ENCODE results near the gene PDLIM1.
"Not testable (repeated sequence)": the region's sequence is repeated elsewhere in the genome, so short reads cannot be mapped to it uniquely, and the experiment has no call there.

Gene PDLIM1

DNA sequence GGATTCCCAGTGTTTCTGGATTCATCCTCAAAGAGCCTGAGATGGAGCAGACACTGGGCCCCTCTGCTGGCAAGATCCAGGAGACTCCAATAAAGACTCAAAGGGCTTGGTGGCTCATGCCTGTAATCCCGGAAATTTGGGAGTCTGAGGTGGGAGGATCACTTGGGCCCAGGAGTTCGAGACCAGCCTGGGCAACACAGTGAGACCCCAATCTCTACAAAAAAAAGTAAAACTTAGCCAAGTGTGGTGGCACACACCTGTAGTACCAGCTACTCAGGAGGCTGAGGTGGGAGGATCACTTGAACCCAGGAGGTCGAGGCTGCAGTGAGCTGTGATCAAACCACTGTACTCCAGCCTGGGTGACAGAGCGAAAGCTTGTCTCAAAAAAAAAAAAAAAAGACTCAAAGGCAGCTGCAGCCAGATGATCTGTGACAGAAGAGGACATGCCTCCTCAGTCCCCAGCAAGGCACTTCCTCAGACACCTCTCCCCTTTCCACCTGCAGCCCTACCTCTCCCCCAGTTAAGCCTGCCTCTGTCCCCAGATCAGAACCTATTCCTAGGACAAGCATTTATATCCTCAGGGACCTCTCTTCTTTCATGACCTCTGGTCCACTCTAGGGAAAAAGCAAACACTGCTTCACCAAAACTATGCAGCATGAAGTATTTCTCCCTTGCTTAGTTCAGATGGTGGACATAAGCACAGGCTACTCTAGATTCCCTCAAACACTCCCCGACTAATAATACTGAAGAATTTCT lies 27.9 kb downstream of the PDLIM1 start:
- FAIRE-seq, result no peak

DNA sequence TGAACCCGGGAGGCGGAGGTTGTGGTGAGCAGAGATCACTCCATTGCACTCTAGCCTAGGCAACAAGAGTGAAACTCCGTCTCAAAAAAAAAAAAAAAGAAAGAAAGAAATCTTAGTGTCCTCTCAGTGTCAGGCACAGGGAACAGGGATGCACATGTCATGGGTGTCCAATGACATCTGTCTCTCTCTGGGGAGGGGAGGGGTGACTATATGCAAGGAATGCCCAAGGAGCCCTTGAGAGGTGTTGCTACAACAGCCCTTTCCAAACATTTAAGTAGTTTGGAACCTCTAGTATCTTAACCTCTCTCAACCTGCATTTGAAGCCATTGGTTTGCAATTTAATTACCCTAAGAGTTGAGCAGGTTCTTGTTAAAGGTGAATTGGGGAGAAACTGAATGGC lies 28.9 kb downstream of the PDLIM1 start:
- no peak for FAIRE-seq

DNA sequence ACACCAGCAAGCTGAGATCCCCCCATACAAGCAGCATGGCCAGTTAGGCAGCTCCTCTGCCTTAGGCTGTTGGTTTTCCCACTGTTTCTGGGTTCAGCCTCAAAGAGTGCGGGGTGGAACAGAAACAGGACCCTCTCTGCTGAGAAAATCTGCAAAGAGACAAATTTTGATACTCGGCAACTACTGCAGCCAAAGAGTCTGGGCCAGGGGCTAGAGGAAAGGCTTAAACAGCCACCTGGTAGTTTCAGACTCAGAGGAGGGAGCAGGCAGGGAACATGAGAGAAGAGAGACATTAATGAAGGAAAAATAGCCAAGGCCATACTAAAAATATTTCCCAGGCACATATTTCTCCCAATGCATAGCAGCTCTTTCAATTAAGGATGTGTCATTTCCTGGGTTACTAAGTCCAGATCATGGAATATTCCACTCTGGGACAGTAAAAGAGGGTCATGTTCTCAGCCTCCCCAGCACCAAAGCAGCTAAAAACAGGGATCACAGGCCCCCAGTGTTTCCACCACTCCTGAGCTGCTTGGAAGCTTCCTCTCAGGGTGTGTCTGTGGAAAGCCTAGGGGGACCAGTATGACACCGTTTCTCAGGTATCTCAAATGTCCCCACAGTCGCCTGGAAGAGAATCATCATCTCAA lies 29.8 kb downstream of the PDLIM1 start:
- no peak for FAIRE-seq

DNA sequence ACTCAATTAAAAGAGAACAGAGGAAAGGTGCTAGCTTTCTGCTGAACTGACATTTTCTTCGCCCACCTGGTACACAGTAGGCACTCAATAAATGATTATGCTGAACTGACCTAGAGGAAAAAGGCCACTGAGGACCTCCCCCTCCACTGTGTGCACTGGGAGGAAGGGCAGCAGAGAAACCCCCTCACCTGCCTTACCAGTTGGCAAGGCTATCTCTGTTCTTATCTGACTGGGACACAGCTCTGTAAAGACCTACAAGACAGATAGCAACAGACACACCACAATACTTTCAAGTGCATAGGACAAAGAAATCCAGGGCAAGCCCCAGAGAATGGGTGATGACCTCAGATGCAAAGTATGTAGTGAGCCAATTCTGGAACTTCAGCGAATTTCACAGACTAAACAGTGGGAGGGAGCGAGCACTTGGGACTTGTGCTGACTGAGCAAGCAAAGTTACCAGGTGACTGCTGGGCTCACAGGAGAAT lies 30.4 kb downstream of the PDLIM1 start:
- no peak for FAIRE-seq

DNA sequence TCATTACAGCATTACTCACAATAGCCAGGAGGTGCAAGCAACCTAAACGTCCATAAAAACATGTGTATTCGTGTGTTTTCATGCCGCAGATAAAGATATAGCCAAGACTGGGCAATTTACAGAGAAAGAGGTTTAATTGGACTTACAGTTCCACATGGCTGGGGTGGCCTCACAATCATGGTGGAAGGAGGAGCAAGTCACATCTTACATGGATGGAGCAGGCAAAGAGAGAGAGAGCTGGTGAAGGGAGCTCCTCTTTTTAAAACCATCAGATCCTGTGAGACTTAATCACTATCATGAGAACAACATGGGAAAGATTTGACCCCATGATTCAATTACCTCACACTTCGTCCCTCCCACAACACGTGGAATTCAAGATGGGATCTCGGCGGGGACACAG lies 33.0 kb downstream of the PDLIM1 start:
- no peak for FAIRE-seq

DNA sequence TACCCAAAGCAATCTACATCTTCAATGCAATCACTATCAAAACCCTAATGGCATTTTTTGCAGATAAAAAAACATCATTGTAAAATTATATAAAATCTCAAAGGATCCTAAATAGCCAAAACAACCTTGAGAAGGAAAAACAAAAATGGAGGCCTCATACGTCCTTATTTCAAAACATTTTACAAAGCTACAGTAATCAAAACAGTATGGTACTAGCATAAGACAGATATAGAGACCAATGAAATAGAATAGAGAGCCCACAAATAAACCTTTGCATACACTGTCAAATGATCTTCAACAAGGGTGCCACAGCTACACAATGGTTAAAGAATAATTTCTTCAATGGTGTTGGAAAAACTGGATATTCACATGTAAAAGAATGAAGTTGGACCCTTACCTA lies 34.5 kb downstream of the PDLIM1 start:
- FAIRE-seq, result no peak

DNA sequence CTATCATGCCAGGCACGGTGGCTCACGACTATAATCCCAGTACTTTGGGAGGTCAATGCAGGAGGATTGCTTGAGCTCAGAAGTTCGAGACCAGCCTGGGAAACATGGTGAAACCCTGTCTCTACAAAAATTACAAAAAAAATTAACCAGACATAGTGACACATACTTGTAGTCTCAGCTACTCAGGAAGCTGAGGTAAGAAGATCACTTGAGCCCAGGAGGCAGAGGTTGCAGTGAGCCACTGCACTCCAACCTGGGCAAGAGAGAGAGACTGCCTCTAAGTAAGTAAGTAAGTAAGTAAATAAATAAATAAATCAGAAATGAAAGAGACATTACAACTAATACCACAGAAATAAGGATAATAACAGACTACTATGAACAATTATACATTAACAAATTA lies 36.2 kb downstream of the PDLIM1 start:
- no peak for FAIRE-seq

DNA sequence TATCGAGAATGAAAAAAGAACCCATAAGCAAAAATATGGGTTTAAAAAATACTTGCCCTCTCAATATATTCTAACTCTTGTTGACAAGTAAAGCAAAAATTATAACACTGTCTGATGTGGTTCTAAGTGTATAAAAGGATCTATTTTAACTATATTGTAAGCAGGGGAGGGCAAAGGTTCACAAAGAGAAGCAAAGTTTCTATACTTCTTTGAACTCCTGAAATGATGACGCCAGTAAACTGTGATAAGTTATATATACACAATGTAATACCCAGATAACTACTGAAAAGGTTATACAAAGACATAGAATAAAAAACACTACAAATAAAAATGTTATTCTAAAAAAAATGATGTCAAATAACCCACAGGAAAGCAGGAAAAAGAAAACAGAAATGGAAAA lies 37.1 kb downstream of the PDLIM1 start:
- FAIRE-seq, result no peak

DNA sequence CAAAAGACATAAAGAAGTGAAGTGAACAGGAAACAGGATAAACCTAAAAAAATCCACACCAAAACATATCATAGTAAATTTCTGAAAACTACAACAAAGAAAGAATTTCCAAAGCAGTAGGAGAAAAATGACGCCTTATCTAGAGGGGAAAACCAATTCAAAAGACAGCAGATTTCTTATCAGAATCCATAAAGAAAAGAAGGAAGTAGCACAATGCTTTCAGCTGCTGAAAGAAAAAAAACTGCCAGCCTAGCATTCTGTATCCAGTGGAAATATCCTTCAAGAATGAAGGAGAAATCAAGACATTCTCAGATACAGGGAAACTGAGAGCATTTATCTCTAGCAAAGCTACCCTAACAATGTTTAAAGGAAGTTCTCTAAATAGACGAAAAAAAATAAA lies 37.8 kb downstream of the PDLIM1 start:
- no peak for FAIRE-seq

DNA sequence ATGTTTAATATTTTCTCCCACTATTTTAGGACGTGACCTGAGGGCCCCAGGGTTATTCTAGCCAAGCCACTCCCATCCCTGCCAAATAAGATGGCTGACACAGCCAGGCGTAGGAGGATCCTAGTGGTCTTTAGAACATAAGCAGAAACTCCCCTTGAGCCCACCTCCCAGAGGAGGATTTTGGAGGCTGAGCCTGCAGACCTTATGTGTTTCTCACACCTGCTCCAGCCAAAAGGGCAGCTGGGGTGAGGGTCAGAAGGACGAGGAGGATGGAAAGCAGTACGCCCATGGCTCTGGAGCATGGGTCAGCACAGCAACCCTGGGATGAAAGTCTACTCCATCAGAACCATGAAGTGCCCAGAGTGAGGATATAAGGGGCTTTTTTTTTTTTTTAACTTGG lies 39.9 kb downstream of the PDLIM1 start:
- FAIRE-seq, result no peak

DNA sequence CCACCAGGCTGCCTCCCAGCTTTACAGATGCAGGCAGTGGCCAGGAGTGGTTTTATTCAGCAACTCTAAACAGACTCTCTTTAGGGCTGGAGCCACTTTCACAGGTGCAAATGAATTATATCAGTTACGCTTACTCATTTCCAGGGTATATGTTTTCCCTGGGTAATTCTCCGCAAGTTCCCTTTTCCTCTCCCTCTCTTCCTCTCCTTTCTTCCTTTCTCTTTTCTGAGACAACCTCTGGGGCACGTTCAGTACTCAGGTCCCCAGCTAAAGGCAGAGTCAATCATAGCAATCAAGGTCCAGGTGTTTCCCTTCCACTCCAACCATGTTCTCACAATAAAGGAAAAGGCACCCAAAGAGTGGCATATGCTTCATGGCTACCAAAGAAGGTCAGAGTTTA lies 41.3 kb downstream of the PDLIM1 start:
- no peak for FAIRE-seq

DNA sequence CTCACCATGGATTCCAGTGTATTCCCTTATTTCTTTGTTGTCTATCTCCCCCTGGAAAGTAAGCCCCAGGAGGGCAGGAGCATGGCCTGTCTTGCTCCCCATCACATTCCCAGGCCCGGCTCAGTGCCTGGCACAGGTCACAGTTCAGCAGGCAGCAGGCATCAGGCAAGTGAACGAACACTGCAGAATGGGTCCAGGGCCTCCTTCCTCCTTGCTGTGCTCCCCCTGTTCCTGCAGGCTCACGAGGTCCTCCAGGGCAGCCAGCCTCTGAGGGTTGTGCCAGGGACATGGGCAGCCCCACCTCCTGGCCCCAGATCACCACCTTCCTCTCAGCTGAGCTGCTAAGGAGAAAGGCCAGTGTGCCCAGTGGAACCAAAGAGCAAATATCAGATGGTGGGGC lies 41.8 kb downstream of the PDLIM1 start:
- FAIRE-seq, result no peak

DNA sequence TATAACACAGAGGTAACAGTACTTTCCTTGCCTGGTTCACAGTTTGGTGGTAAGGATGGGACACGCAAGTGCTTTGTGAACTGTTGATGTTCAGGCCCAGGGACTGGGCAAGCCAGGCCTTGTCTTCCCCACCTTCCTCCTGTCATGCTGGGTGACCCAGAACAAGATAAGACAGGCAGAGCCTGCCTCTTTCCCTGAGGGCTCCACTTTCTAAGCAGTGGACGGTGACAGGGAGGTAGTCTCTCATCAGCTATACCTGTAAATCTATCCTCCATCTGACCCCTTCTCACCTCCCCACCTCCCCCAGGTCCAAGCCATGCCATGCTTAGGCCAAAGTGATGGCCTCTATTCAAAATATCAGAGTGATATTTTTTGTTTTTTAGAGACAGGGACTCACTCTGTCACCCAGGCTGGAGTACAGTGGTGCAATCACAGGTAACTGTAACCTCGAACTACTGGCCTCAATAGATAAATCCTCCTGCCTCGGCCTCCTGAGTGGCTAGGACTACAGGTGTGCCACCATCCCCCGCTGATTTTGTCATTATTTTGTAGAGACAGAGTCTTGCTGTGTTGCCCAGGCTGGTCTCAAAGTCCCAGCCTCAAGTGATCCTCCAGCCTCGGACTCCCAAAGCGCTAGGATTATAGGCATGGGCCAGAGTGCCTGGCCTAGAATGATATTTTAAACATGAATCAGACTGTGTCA lies 42.8 kb downstream of the PDLIM1 start:
- no peak for FAIRE-seq

DNA sequence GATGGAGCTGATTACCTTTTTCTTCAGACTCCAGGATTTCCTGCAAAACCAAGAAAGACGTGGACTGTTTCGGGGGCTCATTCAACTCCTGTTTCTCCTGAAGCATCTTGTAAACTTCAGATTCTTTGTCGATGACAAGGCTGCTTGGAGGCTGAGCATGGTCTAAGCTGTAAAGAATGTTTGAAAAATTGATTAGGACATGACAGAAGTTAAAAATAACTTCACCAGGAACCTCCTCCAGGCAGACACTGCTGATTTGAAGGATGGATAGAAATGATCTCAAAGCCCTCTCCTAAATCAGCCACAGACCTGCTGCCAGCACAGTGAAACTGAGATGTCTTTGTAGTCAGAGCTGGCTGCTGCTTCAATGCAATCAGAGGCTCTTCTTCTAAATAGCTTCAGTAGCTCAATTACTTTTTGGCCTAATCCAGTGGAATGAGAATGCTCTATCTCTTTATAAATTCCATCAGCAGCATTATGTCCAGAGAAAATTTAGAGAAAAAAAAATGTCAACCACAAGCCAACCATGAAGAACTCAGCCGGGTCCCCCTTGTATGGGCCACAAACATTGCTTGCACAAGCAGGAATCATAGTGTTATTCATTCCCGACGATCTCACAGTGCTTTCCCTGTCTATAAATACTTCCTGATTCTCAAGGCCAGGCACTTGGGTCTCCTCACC lies 43.5 kb downstream of the PDLIM1 start:
- no peak for FAIRE-seq

DNA sequence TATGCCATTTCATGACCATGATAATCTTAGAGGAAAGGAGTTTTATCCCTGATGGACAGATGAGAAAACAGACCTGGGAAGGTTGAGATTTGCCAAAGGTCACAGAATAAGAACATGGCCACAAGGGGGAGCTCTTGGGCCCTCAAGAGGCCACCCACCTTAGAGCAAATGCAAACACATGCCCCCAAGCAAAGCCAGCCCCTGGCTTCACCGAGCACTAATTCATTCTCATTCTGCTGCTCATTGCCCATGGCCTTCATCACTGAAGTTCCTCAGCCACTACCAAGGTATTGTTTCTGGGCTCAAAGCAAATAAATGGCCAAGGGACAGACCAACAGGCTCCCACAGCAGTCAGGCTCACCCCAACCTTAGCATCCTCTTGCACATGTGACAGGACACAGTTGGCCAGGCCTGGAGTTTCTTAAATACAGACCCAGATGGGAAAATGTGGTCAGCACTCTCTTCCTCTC lies 44.2 kb downstream of the PDLIM1 start:
- no peak for FAIRE-seq

DNA sequence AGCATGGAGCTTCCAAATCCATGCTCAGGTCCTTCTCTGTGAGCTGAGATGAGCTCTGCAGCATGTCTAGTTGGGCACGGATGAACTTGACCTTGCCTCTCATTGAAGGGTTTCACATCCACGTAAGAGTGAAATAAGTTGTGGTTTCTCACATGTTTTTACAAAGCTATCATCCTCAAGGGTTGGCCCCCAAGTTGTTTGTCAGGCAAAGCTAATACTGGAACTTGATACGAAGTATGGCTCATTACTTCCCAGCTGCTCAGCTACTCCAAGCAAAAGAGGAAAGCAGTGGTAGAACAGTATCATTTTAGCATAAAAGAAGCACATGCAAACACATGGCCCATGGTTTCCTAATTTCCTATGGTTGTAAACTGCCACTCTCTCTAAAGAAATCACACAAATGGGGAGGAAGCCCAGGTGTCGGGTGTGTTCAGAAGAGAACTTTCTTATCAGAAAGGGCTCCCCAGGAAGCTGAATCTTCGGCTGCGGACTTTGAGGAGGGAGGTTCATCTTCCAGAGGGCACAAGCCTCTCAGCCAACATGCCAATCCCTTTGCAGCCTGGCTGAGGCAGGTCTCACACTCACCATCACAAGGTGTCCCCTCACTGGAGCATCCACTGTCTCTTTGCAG lies 45.3 kb downstream of the PDLIM1 start:
- no peak for FAIRE-seq

DNA sequence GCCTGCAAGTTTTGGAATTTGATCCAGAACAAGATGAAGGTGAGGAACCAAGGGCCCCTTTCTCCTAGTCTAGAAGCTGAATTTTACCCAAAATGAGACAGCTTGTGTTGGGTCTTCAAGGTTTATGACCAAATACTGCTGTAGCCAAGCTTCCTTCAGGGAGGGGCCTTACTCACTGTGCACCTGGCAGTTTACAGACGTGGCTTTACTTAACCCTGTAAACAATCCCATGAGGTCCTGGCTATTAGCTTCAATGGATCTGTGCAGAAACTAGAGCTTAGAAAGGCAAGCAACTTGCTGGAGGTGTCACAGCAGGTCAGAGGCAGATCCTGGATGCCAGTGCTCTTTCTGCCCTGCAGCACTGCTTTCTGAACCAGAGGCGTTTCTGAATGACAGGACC lies 46.7 kb downstream of the PDLIM1 start:
- FAIRE-seq, result no peak

DNA sequence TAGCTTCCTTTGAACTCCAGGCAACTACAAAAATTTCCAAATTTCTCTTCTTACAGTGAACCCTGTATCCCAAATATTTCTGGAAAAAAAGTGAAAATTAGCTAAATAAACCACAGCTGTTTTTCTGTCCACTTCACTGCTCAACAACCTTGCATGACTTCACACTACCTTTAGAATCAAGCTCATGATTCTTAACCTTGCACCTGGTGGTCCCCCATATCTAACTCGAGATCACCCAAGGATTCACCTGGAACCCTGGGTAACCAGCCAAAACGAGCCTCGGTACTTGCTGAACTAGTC lies 47.5 kb downstream of the PDLIM1 start:
- no peak for FAIRE-seq

DNA sequence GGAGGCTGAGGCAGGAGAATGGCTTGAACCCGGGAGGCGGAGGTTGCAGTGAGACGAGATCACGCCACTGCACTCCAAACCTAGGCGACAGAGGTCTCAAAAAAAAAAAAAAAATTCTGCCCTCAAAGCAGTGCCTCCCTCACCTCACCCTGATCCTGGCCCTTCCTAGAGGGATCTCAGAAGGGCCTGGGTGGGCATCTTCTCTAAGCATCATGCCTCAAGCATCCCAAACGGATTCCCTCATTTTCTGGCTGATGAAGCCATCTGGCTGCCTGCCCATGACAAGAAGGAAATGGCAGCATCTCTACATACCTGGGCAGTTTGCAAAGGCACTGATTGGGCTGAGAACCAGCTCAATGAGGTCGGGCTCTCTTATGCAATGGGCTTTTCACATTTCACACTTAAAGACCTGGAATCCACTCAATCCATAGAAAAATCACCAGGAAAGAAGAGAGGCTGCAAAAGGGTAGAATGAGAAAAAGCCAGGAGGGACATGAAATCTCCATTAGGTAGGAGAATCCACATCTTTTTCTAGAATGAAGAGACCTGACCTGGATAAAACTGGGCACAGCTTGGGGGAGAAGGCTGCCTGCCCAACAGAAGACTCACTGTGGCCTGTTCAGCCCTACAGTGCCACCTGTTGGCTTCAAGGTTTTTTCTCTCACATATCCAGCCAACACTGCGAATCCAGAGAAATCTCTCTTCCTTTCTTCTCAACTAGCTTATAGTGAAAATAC lies 48.1 kb downstream of the PDLIM1 start:
- FAIRE-seq, result no peak

DNA sequence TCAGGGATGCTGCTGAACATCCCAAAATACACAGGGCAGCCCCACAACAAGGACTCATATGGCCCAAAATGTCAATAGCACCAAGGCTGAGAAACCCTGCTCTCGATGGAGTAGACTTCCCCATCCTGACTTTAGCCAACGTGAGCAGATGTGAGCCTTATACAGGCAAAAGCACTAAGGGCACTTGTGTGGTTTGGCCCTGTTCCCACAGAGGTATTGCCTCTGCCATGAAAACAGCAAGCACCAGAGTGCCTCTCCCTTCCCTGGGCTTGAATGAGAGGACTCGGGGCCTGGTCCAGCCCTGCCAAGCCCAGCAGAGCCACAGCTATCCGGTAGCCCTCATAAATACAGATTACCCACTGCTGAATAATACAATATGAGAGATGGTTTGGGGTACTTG lies 49.3 kb downstream of the PDLIM1 start:
- no peak for FAIRE-seq

DNA sequence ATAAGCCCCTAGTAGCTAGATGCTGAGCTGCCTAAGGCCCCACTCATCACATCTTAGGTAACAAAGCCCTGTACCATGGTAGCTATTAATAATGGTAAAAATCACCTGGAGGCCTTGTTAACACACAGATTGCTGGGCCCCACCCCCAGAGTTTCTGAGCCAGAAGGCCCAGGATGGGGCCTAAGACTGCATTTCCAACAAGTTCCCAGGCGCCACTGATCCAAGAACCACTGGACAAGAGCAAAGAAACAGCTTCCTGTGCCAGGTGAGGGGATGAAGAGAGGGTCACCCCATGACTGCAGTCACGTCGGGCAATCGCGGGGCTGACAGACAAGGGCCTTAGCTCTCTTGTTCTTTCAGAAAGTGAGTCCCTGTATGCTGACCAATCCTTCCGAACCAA lies 50.0 kb downstream of the PDLIM1 start:
- FAIRE-seq, result no peak

DNA sequence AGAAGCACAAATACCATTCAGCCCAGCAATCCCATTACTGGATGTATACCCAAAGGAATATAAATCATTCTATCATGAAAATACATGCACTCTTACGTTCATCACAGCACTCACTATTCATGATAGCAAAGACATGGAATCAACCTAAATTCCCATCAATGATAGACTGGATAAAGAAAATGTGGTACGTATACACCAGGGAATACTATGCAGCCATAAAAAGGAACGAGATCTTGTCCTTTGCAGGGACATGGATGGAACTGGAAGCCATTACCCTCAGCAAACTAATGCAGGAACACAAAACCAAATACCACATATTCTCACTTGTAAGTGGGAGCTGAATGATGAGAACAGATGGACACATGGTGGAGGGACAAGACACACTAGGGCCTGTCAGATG lies 50.7 kb downstream of the PDLIM1 start:
- FAIRE-seq, result not testable (repeated sequence)

All from A204.1 (cell line).